Brain microvascular endothelial cell (primary cell): ENCODE data around the gene KHDC4.

Experiments used
- DNase-seq: peaks from one replicate; pipeline ENCODE4 v3.0.0-alpha.2; 2020
- H3K27ac ChIP-seq: fragments of 250-450 bp; sonication (Bioruptor Pico); 2 replicates; pipeline ENCODE4 v1.5.1; 2020; ENCODE audit warnings: mild to moderate bottlenecking, moderate library complexity
- H3K27me3 ChIP-seq: fragments of 250-450 bp; sonication (Bioruptor Pico); replicated peaks from 2 replicates; pipeline ENCODE4 v1.5.1; 2020; ENCODE audit warnings: mild to moderate bottlenecking
- H3K36me3 ChIP-seq: fragments of 250-450 bp; sonication (Bioruptor Pico); replicated peaks from 2 replicates; pipeline ENCODE4 v1.5.1; 2020; ENCODE audit warnings: mild to moderate bottlenecking
- H3K4me3 ChIP-seq: 2 replicates; pipeline ENCODE4 v1.5.1; 2011; ENCODE audit warnings: low read depth, mild to moderate bottlenecking, control low read depth, low read length, moderate library complexity
- in situ Hi-C: cut with HindIII; loops from 2 replicates; pipeline ENCODE4 v1.10.0; 2017; ENCODE audit warnings: low sequenced_read_pairs, low pct_ligation_motif_present
- TF ChIP-seq, protein P1 (sequence below): IDR thresholded peaks from 2 replicates; pipeline ENCODE4 v1.5.1; 2011; ENCODE audit warnings: low read depth, mild to moderate bottlenecking, moderate library complexity, low read length, control low read depth, inconsistent platforms; ENCODE audit errors: missing control alignments

KHDC4 gene

DNA sequence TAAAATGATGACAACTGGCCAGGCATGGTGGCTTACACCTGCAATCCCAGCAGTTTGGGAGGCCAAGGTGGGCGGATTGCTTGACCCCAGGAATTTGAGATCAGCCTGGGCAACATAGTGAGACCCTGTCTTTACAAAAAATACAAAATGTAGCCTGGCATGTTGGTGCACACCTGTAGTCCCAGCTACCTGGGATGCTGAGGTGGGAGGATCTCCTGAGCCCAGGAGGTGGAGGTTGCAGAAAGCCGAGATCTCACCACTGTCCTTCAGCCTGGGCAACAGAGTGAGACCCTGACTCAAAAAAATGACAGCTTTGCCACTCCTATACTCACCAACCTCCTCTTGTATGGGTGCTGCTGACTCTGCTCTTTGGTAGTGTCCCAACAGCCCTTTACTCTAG is 56.3 kb downstream of the KHDC4 start:
- TF ChIP-seq, protein P1, sequence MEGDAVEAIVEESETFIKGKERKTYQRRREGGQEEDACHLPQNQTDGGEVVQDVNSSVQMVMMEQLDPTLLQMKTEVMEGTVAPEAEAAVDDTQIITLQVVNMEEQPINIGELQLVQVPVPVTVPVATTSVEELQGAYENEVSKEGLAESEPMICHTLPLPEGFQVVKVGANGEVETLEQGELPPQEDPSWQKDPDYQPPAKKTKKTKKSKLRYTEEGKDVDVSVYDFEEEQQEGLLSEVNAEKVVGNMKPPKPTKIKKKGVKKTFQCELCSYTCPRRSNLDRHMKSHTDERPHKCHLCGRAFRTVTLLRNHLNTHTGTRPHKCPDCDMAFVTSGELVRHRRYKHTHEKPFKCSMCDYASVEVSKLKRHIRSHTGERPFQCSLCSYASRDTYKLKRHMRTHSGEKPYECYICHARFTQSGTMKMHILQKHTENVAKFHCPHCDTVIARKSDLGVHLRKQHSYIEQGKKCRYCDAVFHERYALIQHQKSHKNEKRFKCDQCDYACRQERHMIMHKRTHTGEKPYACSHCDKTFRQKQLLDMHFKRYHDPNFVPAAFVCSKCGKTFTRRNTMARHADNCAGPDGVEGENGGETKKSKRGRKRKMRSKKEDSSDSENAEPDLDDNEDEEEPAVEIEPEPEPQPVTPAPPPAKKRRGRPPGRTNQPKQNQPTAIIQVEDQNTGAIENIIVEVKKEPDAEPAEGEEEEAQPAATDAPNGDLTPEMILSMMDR, result no peak
- no peak for DNase-seq
- in situ Hi-C loops, result no loop called here
- Histone ChIP-seq H3K27ac (no peak overlapping the region), H3K36me3 (no peaks in the 10 kb centered on the region), H3K27me3 (no peaks in the 10 kb centered on the region), H3K4me3 (no peak overlapping the region)

DNA sequence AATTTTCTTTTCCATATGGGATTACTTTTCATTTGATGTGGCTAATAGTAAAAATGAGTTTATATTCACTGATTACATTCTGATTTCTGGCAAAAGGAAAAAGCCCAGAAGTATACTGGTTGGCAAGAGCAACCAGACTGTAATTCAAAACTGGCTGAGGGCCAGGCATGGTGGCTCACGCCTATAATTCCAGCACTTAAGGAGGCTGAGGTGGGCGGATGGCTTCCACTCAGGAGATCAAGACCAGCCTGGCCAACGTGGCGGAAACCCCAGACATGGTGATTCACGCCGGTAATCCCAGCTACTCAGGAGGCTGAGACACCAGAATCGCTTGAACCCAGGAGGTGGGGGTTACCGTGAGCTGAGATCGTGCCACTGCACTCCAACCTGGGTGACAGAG is 60.4 kb downstream of the KHDC4 start:
- Histone ChIP-seq H3K27ac (no peak overlapping the region), H3K27me3 (no peaks in the 10 kb centered on the region), H3K36me3 (no peaks in the 10 kb centered on the region), H3K4me3 (no peak overlapping the region)
- DNase-seq, result no peak
- in situ Hi-C loops, result no loop called here
- TF ChIP-seq, protein P1, result no peak

DNA sequence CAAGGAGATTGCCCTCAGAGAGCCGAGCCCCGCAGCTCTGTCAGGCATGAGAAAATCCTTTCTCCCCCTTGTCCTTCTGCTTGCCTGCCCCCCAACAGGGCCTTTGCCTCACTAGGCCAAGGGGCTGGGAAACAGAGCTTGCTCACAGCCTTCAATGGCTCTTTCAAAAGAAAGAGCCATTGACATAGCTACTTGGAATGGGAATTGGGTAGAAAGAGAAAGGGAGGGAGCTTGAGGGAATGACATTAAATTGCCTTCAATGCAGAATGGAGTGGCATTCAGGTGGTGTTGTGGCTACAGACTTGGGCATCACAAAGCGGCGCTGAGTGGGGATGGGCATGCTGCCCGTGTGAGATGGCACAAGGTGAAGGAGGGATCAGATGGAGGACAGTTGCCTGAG is 61.7 kb downstream of the KHDC4 start:
- no peak overlapping the region for H3K27ac ChIP-seq
- DNase-seq, result no peak
- TF ChIP-seq, protein P1, result no peak
- no peaks in the 10 kb centered on the region for H3K36me3 ChIP-seq
- in situ Hi-C loops, result no loop called here
- no peaks in the 10 kb centered on the region for H3K27me3 ChIP-seq
- no peak overlapping the region for H3K4me3 ChIP-seq

DNA sequence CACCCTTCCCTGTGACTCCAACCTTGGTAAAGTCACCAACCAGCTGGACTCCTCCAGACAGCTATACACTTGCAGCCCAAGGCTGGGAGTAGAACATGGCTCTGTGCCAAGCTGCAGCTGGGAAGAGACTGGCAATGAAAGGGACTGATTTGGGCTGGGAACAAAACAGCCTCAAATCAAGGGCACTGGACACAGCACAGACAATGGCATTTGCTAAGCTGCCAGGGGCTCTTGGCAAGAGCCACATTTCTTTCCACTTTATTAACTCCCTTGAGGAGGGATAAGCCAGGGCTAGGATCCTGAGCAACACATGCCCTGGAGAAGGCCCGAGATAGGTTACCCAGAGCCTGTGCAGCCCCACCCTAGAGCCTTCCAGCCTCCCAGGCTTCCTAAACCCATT is 62.8 kb downstream of the KHDC4 start:
- Histone ChIP-seq H3K27me3 (no peaks in the 10 kb centered on the region), H3K27ac (no peak overlapping the region), H3K36me3 (no peaks in the 10 kb centered on the region), H3K4me3 (no peak overlapping the region)
- in situ Hi-C loops, result no loop called here
- DNase-seq, result no peak
- TF ChIP-seq, protein P1, result no peak

DNA sequence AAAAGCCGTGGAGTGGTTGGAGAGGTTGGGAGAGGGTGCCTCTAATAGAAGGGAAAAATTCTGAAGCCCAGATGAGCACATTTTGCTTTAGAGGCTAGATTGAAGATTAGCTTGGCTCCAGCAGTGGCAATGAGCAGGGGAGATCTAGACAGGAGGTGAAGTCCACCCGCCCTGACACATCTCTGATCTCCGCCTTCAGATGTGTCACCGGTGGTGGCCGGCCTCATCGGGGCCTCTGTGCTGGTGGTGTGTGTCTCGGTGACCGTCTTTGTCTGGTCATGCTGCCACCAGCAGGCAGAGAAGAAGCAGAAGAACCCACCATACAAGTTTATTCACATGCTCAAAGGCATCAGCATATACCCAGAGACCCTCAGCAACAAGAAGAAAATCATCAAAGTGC is 66.4 kb downstream of the KHDC4 start:
- Histone ChIP-seq H3K27ac (no peak overlapping the region), H3K27me3 (no peaks in the 10 kb centered on the region), H3K4me3 (no peak overlapping the region), H3K36me3 (no peaks in the 10 kb centered on the region)
- TF ChIP-seq, protein P1, result no peak
- in situ Hi-C loops, result no loop called here
- DNase-seq, result no peak

DNA sequence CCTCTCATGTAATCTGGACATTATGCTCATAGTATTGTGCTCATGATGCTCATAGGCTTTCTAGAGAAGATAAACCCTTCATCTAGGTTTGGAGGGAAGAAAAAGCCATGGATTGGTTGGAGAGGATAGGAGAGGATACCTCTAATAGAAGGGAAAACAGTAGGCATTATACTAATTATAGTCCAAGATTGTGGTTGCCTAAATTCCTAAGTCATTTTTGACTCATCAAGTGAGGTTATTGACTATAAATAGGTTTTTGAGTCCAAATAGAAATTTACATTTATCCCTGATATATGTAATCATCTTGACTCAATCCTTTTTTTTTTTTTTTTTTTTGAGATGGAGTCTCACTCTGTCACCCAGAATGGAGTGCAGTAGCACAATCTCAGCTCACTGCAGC is 69.8 kb downstream of the KHDC4 start:
- TF ChIP-seq, protein P1, result no peak
- no peak for DNase-seq
- Histone ChIP-seq H3K27me3 (no peaks in the 10 kb centered on the region), H3K4me3 (no peak overlapping the region), H3K27ac (no peak overlapping the region), H3K36me3 (no peaks in the 10 kb centered on the region)
- in situ Hi-C loops, result no loop called here
